ENCODE measurements around the gene SCCPDH.
A peak's percentile ranks its signal among the peaks of the same experiment; 100 is the strongest.

The SCCPDH gene

DNA sequence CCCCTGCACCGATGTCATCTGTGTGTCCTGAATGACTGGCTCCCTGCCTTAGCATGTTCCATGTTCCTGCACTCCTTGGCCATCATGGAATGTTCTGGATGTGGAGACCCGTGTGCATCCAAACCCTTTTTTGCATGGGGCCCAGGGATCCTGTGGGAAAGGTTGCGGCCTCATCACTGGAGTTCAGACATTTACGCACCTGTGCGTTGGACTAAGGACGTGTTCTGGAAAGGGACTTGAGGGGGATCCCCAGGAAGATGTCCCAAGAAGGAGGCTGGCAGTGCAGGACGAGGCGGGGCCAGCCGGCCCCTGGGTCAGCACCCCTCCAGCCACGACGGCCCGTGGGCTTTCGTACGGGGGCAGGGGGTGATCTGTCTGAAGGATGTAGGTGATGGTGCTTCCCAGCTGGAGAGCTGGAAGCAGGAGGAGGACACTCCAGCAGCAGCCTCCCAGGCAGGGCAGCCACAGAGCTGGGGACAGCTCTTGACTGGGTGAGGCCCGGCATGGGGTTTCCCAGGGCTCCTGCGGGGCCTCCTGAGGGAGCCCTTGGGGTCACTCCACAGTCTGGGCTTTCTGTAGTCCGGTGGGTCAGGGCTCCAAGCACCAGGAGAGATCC, 67.2 kb downstream of the SCCPDH start:
- Histone ChIP-seq H4K20me1 (ENCODE audit: insufficient read depth, low read length) (no peaks in the 10 kb centered on the region), H3K4me2 (ENCODE audit: low read length) (no peak overlapping the region), H3K36me3 (replicated peaks; ENCODE audit: low read depth, low read length) (no peaks in the 10 kb centered on the region), H3K27me3 (ENCODE audit: low read depth, low read length) (no peaks in the 10 kb centered on the region), H3K79me2 (ENCODE audit: low read length) (no peaks in the 10 kb centered on the region), H3K4me1 (ENCODE audit: low read length) (no peaks in the 10 kb centered on the region), H3K4me3 (ENCODE audit: low read length) (no peak overlapping the region), H3K27ac (ENCODE audit: low read length) (no peak overlapping the region), H3K9me3 (ENCODE audit: insufficient read depth, low read length) (no peaks in the 10 kb centered on the region), H2AFZ (ENCODE audit: low read depth, low read length) (no peak overlapping the region), H3K9ac (ENCODE audit: low read length) (no peak overlapping the region)
- TF ChIP-seq, protein P1, sequence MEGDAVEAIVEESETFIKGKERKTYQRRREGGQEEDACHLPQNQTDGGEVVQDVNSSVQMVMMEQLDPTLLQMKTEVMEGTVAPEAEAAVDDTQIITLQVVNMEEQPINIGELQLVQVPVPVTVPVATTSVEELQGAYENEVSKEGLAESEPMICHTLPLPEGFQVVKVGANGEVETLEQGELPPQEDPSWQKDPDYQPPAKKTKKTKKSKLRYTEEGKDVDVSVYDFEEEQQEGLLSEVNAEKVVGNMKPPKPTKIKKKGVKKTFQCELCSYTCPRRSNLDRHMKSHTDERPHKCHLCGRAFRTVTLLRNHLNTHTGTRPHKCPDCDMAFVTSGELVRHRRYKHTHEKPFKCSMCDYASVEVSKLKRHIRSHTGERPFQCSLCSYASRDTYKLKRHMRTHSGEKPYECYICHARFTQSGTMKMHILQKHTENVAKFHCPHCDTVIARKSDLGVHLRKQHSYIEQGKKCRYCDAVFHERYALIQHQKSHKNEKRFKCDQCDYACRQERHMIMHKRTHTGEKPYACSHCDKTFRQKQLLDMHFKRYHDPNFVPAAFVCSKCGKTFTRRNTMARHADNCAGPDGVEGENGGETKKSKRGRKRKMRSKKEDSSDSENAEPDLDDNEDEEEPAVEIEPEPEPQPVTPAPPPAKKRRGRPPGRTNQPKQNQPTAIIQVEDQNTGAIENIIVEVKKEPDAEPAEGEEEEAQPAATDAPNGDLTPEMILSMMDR (IDR thresholded peaks at IDR 0.05; ENCODE audit: low read depth, low read length), result no peak
- no peak for TF ChIP-seq EZH2phosphoT487 (IDR thresholded peaks at IDR 0.05; ENCODE audit: low read depth)

DNA sequence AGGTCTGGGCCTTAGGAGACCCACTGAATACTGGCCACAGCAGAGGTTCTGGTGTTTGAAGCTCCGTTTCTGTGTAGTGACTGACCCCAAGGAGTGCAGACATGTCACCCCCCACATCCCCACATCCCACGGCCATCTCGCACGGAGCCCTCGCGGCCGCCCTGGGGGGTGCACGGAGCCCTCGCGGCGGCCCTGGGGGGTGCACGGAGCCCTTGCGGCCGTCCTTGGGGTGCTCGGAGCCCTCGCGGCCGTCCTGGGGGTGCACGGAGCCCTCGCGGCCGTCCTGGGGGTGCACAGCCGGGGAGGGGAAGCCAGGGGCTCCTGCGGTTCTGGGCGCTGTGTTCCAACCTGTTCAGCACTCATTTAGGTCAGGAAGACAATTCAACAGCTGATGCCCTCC, 68.4 kb downstream of the SCCPDH start:
- Histone ChIP-seq H3K9me3 (ENCODE audit: insufficient read depth, low read length) (no peaks in the 10 kb centered on the region), H3K4me1 (ENCODE audit: low read length) (no peaks in the 10 kb centered on the region)
- TF ChIP-seq, protein P1 (IDR thresholded peaks at IDR 0.05; ENCODE audit: low read depth, low read length), result no peak
- no peak for TF ChIP-seq EZH2phosphoT487 (IDR thresholded peaks at IDR 0.05; ENCODE audit: low read depth)

DNA sequence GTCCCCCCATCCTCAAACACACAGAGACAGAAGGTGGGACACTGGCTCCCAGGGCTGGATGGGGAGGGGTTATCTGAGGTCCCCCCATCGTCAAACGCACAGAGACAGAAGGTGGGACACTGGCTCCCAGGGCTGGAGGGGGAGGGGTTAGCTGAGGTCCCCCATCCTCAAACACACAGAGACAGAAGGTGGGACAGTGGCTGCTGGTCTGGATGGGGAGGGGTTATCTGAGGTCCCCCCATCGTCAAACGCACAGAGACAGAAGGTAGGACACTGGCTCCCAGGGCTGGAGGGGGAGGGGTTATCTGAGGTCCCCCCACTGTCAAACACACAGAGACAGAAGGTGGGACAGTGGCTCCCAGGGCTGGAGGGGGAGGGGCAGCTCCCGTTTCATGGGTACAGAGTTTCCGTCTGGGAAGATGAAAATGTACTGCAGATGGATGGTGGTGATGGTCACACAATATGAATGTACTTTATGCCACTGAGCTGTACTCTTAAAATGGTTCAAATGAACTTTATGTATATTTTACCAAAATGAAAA, 69.2 kb downstream of the SCCPDH start:
- Histone ChIP-seq H3K27me3 (ENCODE audit: low read depth, low read length) (no peaks in the 10 kb centered on the region), H3K9ac (ENCODE audit: low read length) (no peak overlapping the region), H2AFZ (ENCODE audit: low read depth, low read length) (no peak overlapping the region), H3K4me1 (ENCODE audit: low read length) (no peaks in the 10 kb centered on the region), H3K79me2 (ENCODE audit: low read length) (no peaks in the 10 kb centered on the region), H3K36me3 (replicated peaks; ENCODE audit: low read depth, low read length) (no peaks in the 10 kb centered on the region), H3K27ac (ENCODE audit: low read length) (no peak overlapping the region), H3K4me2 (ENCODE audit: low read length) (peak overlapping the region; percentile 7; the same call in 1 of the 2 replicates), H4K20me1 (ENCODE audit: insufficient read depth, low read length) (no peaks in the 10 kb centered on the region), H3K9me3 (ENCODE audit: insufficient read depth, low read length) (no peaks in the 10 kb centered on the region), H3K4me3 (ENCODE audit: low read length) (no peak overlapping the region)
- TF ChIP-seq EZH2phosphoT487 (IDR thresholded peaks at IDR 0.05; ENCODE audit: low read depth), result no peak
- TF ChIP-seq, protein P1 (IDR thresholded peaks at IDR 0.05; ENCODE audit: low read depth, low read length), result no peak

More for the DNA sequence above, 68.4 kb downstream of the SCCPDH start:
- Histone ChIP-seq H3K27ac (ENCODE audit: low read length) (no peak overlapping the region), H3K4me3 (ENCODE audit: low read length) (no peak overlapping the region), H3K4me2 (ENCODE audit: low read length) (no peak overlapping the region), H3K36me3 (replicated peaks; ENCODE audit: low read depth, low read length) (no peaks in the 10 kb centered on the region), H3K79me2 (ENCODE audit: low read length) (no peaks in the 10 kb centered on the region), H4K20me1 (ENCODE audit: insufficient read depth, low read length) (no peaks in the 10 kb centered on the region), H3K27me3 (ENCODE audit: low read depth, low read length) (no peaks in the 10 kb centered on the region), H3K9ac (ENCODE audit: low read length) (no peak overlapping the region), H2AFZ (ENCODE audit: low read depth, low read length) (no peak overlapping the region)

DNA sequence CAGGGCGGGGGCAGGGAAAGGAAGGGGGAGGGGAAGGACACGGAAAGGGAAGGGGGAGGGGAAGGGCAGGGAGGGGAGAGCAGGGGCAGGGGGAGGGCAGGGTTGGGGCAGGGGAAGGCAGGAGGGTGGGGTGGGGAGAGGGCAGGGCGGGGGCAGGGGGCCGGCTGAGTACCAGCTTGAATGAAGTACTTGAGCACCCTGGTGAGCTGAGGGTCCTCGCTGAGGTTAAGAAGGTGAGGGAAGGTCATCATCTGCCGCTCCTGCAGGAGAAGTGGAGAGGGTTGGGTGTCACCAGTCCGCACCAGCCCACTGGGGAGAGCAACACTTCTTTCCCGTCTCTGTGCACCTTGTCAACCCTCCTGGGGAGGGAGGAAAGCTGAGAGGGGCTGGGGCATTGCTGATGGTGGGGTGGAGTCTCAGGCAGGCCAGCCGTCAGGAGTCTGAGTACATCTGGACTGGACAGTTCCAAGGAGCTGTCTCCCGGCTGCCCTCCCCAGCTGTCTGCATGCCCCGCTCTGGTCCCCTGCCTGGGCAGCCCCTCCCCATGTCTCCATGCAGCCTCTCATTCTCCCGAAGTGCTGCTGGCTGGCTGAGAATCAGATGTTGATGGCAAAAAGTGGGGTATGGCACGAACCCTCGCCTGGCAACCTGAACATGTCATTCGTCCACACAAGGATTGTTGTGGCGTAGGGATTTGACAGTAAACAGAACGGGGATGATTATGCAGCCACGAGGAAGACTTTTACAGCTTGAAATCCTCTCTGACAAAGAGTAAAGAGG, 70.0 kb downstream of the SCCPDH start:
- H3K27ac ChIP-seq (ENCODE audit: low read length), result no peak overlapping the region
- H3K4me1 ChIP-seq (ENCODE audit: low read length), result no peaks in the 10 kb centered on the region
- no peaks in the 10 kb centered on the region for H3K27me3 ChIP-seq (ENCODE audit: low read depth, low read length)
- H2AFZ ChIP-seq (ENCODE audit: low read depth, low read length), result no peak overlapping the region
- H3K36me3 ChIP-seq (replicated peaks; ENCODE audit: low read depth, low read length), result no peaks in the 10 kb centered on the region
- H3K4me2 ChIP-seq (ENCODE audit: low read length), result no peak overlapping the region
- H3K4me3 ChIP-seq (ENCODE audit: low read length), result no peak overlapping the region
- no peaks in the 10 kb centered on the region for H3K9me3 ChIP-seq (ENCODE audit: insufficient read depth, low read length)
- no peak for TF ChIP-seq EZH2phosphoT487 (IDR thresholded peaks at IDR 0.05; ENCODE audit: low read depth)
- no peak overlapping the region for H3K9ac ChIP-seq (ENCODE audit: low read length)
- no peaks in the 10 kb centered on the region for H3K79me2 ChIP-seq (ENCODE audit: low read length)
- no peaks in the 10 kb centered on the region for H4K20me1 ChIP-seq (ENCODE audit: insufficient read depth, low read length)
